Stimulated activated CD8-positive, alpha-beta memory T cell treated with anti-CD3 and anti-CD28 coated beads, Interleukin-4, amount 100 ng/mL, for 24 hours (primary cell): ENCODE measurements around the gene MYMX.

Experiments used
- DNase-seq: peaks from one replicate; pipeline ENCODE4 v3.0.0-alpha.2; 2020; ENCODE audit warnings: low read depth

The MYMX gene

DNA sequence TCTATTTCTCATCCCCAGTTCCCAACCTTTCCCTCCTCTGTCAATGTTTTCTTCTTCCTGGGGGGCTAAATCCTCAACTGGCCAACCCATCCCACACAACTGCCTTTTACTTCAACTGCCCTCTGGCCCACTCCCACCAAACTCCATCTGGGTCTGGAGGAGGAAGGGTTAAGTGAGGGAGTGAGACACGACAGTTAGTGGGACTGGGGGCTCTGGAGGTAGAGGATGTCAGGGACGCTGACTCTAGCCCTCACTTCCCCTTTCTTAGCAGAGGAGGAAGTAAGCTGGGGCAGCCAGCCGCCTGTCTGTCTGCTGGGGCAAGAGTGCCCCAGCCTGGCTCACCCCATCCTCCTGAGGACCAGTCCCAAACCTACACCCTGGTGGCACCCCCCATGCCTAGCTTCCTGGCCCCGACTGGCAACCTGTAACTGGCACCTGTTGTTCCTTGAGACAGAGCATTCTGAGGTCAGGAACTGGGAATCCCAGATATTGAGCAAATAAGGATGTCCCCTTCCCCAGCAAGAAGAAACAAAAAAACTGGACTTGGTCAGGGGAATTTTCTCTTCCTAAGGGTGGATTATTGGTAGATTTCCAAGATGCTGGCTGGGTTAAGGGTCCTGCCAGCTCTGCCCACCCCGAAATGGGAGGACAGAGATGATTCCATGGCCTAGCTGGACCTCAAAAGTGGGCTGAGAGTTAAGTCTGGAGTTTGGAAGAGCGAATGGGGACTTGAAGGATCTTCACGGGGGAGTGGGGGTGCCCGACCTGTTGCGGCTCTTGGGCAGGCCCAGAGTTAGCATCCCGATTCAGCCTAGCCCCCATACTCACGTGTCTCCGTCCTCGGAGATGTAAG lies 47.7 kb downstream of the MYMX start:
- DNase-seq = no peak

DNA sequence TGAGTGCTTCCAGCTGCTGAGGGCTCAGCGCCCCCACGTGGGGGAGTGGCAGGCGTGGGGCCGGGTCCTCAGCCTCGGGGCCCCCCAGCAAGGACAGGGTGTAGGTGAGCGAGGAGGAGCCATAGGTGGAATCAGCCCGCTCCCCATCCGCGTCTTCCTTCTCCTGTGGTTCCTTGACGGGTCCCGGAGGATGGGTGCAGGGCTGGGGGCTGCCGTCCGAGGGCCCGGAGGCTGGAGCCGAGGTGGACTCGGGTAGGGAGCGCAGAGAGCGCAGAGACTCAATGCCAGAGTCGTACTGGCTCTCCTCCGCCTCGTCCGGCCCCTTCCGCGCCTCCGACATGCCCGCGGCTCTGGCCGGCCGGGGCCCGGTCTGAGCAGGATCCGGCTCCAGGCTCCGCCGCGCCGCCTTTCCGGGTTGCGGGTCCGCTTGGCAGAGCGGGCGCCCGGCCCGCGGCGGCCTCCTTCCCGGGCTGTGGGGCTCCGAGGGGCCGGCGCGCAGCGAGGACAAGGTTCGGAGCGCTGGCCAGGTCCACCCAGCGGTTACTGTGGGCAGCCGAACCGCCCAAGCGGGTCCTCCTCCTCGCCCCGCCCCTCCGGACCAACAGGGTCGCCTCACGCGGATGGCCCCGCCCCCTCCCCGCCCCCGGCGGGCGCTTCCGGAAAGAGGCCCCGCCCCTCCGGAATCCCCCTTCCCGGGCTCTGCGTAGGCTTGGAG lies 48.4 kb downstream of the MYMX start, which contains the start of gene NFKBIE:
NFKBIE (minus strand) TSS at position 545 of the 715 bp plus-strand sequence; CDS start at position 340, 205 bp downstream.
- peak; percentile 92 for DNase-seq

- no peak for DNase-seq
Observed at GRCh38 chr6:44265722-44266233, 49.1 kb downstream of the MYMX start.

DNA sequence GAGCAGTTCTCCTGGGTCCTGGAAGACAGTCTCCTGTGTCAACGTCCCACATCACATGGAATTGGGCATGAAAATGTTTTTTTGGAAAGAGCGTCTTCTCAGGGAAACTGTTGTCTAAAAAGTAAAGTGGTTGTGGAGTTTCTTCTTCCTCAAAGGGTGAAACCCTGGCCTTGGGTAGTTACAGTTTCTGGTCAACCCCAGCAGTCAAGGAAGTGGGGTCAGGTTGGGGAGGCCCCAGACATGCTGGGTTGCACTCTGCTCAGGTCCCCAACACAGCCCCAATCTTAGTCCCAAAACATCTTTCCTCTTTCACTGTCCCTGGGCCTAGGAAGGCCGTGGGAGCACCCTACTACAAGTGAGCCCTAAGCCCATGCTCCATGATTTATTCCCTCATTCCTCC lies 49.6 kb downstream of the MYMX start:
- DNase-seq = no peak

DNA sequence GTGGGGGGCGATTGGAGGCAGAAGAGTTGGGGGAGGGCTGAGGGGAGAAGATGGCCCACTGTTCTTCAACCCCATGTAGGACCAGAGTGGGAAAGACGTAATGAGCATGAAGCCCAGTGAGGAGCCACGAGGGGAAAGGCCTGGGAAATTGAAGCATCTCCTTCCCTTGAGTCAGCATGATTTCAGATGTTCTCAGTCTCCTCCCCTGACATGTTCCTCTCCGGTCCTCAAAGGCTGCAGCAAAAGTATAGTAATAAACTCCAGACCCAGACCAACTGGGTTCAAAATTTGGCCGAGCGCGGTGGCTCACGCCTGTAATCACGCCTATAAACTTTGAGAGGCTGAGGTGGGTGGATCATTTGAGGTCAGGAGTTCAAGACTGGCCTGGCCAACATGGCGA lies 50.5 kb downstream of the MYMX start:
- DNase-seq = no peak
